ENCODE data around the gene RIMKLA. TPM values are rescaled to one million over a fixed set of nuclear protein-coding genes. Genes with fewer than 3 reads are reported as not detected.

RIMKLA gene
- total RNA-seq, 1 experiment from 2014 or later = 8.3 TPM

DNA sequence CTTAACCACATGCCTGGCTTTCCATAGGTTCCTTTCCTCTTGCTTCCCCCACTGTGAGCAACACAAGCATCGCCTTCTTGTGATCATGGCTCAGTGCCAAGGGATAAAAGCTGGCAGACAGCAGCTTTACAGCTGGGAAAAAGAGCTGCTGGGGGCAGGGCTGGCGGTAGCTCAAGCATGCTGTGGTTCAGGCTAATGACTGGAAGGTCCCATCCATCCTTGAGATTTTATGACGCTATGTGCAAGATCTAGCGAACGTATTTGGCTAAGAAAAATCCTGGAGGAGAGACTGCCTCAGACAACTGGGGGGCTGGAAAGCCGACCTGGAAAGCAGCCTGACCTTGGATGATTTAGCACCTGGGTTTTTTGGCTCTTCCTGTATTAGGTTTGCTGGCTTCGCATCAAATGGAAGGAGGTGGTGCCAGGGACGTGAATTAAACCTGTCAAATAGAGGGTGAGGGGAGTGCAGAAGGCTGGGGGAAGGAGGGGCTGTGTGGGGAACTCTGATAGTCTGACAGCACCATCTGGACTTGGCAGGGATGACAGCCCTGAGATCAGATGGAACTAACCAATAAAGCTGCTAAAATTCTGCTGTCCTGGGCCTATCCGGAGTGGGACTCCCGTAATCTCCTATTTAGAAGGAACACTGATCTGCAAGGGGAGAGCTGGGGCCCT is 40.5 kb downstream of the RIMKLA start (continued):
- TF ChIP-seq, protein P1, sequence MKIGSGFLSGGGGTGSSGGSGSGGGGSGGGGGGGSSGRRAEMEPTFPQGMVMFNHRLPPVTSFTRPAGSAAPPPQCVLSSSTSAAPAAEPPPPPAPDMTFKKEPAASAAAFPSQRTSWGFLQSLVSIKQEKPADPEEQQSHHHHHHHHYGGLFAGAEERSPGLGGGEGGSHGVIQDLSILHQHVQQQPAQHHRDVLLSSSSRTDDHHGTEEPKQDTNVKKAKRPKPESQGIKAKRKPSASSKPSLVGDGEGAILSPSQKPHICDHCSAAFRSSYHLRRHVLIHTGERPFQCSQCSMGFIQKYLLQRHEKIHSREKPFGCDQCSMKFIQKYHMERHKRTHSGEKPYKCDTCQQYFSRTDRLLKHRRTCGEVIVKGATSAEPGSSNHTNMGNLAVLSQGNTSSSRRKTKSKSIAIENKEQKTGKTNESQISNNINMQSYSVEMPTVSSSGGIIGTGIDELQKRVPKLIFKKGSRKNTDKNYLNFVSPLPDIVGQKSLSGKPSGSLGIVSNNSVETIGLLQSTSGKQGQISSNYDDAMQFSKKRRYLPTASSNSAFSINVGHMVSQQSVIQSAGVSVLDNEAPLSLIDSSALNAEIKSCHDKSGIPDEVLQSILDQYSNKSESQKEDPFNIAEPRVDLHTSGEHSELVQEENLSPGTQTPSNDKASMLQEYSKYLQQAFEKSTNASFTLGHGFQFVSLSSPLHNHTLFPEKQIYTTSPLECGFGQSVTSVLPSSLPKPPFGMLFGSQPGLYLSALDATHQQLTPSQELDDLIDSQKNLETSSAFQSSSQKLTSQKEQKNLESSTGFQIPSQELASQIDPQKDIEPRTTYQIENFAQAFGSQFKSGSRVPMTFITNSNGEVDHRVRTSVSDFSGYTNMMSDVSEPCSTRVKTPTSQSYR (CRISPR knock-in tag; IDR thresholded peaks at IDR 0.05) = no peak
- no peak for TF ChIP-seq ETV6 (CRISPR knock-in tag; IDR thresholded peaks at IDR 0.05)
- TF ChIP-seq NR2C2 (CRISPR knock-in tag; IDR thresholded peaks at IDR 0.05) = no peak

DNA sequence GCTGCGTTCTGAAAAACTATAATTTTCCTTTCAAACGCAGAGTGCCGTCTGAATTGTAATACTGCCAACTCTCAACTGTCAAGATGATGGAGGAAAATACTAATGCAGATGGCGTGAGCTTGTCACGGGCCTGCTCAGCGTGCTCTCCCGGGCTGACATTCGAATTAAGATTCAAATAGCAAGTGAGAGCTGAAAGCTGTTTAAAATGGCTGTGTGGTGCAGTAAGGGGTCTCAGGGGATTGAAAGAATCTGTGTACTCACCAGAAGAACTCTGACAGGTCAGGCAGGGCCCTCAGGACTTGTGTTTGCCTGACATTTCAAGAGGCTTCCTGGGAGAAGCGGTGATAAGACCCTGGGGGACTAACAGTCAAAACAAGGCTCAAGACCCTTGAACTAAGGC is 42.1 kb downstream of the RIMKLA start:
- H3K4me3 Mint-ChIP-seq = no peak overlapping the region
- CTCF ChIA-PET = interaction anchor here (0.8 kb wide), 1 partner anchor 57 kb away, joined by 3 read pairs; no protein-coding TSS in a partner anchor
- ATAC-seq (no peak), DNase-seq (ENCODE audit: low spot score) (no peak)
- H3K27me3 Mint-ChIP-seq (ENCODE audit: low read depth) = no peaks in the 10 kb centered on the region
- peaks cover 45% of the 10 kb centered on the region for H3K4me1 Mint-ChIP-seq
- TF ChIP-seq, protein P2, sequence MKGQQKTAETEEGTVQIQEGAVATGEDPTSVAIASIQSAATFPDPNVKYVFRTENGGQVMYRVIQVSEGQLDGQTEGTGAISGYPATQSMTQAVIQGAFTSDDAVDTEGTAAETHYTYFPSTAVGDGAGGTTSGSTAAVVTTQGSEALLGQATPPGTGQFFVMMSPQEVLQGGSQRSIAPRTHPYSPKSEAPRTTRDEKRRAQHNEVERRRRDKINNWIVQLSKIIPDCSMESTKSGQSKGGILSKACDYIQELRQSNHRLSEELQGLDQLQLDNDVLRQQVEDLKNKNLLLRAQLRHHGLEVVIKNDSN (CRISPR knock-in tag; IDR thresholded peaks at IDR 0.05) = no peak
- TF ChIP-seq FOXP1 (CRISPR knock-in tag; IDR thresholded peaks at IDR 0.05; ENCODE audit: borderline replicate concordance) = no peak
- no peak for TF ChIP-seq FOXK1 (CRISPR knock-in tag; IDR thresholded peaks at IDR 0.05)
- TF ChIP-seq, protein P3, sequence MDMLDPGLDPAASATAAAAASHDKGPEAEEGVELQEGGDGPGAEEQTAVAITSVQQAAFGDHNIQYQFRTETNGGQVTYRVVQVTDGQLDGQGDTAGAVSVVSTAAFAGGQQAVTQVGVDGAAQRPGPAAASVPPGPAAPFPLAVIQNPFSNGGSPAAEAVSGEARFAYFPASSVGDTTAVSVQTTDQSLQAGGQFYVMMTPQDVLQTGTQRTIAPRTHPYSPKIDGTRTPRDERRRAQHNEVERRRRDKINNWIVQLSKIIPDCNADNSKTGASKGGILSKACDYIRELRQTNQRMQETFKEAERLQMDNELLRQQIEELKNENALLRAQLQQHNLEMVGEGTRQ (CRISPR knock-in tag; IDR thresholded peaks at IDR 0.05) = no peak
- no peak for TF ChIP-seq SP1 (CRISPR knock-in tag; conservative IDR thresholded peaks at IDR 0.05)
- TF ChIP-seq FOXJ3 (CRISPR knock-in tag; IDR thresholded peaks at IDR 0.05; ENCODE audit: borderline replicate concordance) = no peak
- TF ChIP-seq, protein P4, sequence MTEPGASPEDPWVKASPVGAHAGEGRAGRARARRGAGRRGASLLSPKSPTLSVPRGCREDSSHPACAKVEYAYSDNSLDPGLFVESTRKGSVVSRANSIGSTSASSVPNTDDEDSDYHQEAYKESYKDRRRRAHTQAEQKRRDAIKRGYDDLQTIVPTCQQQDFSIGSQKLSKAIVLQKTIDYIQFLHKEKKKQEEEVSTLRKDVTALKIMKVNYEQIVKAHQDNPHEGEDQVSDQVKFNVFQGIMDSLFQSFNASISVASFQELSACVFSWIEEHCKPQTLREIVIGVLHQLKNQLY (CRISPR knock-in tag; IDR thresholded peaks at IDR 0.05) = no peak
- no peak for TF ChIP-seq CREB1 (CRISPR knock-in tag; IDR thresholded peaks at IDR 0.05)
- TF ChIP-seq ZNF396 (CRISPR knock-in tag; IDR thresholded peaks at IDR 0.05; ENCODE audit: borderline replicate concordance) = no peak
- TF ChIP-seq, protein P5, sequence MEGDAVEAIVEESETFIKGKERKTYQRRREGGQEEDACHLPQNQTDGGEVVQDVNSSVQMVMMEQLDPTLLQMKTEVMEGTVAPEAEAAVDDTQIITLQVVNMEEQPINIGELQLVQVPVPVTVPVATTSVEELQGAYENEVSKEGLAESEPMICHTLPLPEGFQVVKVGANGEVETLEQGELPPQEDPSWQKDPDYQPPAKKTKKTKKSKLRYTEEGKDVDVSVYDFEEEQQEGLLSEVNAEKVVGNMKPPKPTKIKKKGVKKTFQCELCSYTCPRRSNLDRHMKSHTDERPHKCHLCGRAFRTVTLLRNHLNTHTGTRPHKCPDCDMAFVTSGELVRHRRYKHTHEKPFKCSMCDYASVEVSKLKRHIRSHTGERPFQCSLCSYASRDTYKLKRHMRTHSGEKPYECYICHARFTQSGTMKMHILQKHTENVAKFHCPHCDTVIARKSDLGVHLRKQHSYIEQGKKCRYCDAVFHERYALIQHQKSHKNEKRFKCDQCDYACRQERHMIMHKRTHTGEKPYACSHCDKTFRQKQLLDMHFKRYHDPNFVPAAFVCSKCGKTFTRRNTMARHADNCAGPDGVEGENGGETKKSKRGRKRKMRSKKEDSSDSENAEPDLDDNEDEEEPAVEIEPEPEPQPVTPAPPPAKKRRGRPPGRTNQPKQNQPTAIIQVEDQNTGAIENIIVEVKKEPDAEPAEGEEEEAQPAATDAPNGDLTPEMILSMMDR (IDR thresholded peaks at IDR 0.05) = no peak
- TF ChIP-seq PRRX2 (CRISPR knock-in tag; IDR thresholded peaks at IDR 0.05) = no peak
- TF ChIP-seq, protein P6, sequence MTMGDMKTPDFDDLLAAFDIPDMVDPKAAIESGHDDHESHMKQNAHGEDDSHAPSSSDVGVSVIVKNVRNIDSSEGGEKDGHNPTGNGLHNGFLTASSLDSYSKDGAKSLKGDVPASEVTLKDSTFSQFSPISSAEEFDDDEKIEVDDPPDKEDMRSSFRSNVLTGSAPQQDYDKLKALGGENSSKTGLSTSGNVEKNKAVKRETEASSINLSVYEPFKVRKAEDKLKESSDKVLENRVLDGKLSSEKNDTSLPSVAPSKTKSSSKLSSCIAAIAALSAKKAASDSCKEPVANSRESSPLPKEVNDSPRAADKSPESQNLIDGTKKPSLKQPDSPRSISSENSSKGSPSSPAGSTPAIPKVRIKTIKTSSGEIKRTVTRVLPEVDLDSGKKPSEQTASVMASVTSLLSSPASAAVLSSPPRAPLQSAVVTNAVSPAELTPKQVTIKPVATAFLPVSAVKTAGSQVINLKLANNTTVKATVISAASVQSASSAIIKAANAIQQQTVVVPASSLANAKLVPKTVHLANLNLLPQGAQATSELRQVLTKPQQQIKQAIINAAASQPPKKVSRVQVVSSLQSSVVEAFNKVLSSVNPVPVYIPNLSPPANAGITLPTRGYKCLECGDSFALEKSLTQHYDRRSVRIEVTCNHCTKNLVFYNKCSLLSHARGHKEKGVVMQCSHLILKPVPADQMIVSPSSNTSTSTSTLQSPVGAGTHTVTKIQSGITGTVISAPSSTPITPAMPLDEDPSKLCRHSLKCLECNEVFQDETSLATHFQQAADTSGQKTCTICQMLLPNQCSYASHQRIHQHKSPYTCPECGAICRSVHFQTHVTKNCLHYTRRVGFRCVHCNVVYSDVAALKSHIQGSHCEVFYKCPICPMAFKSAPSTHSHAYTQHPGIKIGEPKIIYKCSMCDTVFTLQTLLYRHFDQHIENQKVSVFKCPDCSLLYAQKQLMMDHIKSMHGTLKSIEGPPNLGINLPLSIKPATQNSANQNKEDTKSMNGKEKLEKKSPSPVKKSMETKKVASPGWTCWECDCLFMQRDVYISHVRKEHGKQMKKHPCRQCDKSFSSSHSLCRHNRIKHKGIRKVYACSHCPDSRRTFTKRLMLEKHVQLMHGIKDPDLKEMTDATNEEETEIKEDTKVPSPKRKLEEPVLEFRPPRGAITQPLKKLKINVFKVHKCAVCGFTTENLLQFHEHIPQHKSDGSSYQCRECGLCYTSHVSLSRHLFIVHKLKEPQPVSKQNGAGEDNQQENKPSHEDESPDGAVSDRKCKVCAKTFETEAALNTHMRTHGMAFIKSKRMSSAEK (CRISPR knock-in tag; IDR thresholded peaks at IDR 0.05; ENCODE audit: borderline replicate concordance) = no peak
- TF ChIP-seq, protein P7, sequence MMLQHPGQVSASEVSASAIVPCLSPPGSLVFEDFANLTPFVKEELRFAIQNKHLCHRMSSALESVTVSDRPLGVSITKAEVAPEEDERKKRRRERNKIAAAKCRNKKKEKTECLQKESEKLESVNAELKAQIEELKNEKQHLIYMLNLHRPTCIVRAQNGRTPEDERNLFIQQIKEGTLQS (CRISPR knock-in tag; conservative IDR thresholded peaks at IDR 0.05) = no peak
- TF ChIP-seq ZNF671 (CRISPR knock-in tag; IDR thresholded peaks at IDR 0.05) = no peak
- TF ChIP-seq HMGA2 (CRISPR knock-in tag; IDR thresholded peaks at IDR 0.05) = no peak
- TF ChIP-seq JUN (CRISPR knock-in tag; IDR thresholded peaks at IDR 0.05) = no peak
- TF ChIP-seq ZNF317 (CRISPR knock-in tag; IDR thresholded peaks at IDR 0.05; ENCODE audit: borderline replicate concordance, low read depth) = no peak
- TF ChIP-seq SMAD3 (CRISPR knock-in tag; IDR thresholded peaks at IDR 0.05; ENCODE audit: borderline replicate concordance) = no peak
- no peak for TF ChIP-seq ZNF121 (CRISPR knock-in tag; IDR thresholded peaks at IDR 0.05)
- no peak for TF ChIP-seq MYBL2 (CRISPR knock-in tag; IDR thresholded peaks at IDR 0.05)
- H3K27ac Mint-ChIP-seq = no peak overlapping the region
- POLR2A ChIA-PET = no interaction called here
- H3K36me3 Mint-ChIP-seq = no peaks in the 10 kb centered on the region
- 0 out of 2 replicates have a peak, but pooled peaks cover 4% of the 10 kb centered on the region for H3K9me3 Mint-ChIP-seq

Measured in WTC11 (cell line).